ENCODE measurements around the gene CCDC148. TPM values are rescaled to one million over a fixed set of nuclear protein-coding genes. Genes with fewer than 3 reads are reported as not detected.

The CCDC148 gene
- total RNA-seq, 1 donor from 2014 or later = 2.4 TPM

GRCh38 chr2:158251356-158251755, 205.2 kb downstream of the CCDC148 start:
- Mint-ChIP-seq H3K4me1 (ENCODE audit: low read depth, unreplicated experiment) (no peaks in the 10 kb centered on the region), H3K9me3 (ENCODE audit: unreplicated experiment) (no peaks in the 10 kb centered on the region), H3K4me3 (ENCODE audit: unreplicated experiment) (no peak overlapping the region), H3K36me3 (ENCODE audit: low read depth, unreplicated experiment) (no peaks in the 10 kb centered on the region), H3K27ac (ENCODE audit: unreplicated experiment) (no peak overlapping the region), H3K27me3 (ENCODE audit: low read depth, unreplicated experiment) (no peaks in the 10 kb centered on the region)
- Histone ChIP-seq H3K9me3 (ENCODE audit: insufficient read depth, low read depth, low read length) (no peaks in the 10 kb centered on the region), H3K27me3 (ENCODE audit: insufficient read depth, low read length) (no peaks in the 10 kb centered on the region), H3K4me1 (ENCODE audit: insufficient read depth, low read length) (no peaks in the 10 kb centered on the region), H3K27ac (ENCODE audit: low read depth, low read length) (no peak overlapping the region), H3K4me2 (ENCODE audit: low read length) (no peak overlapping the region), H3K9ac (ENCODE audit: low read length) (no peak overlapping the region), H2AFZ (ENCODE audit: low read depth, low read length) (no peak overlapping the region), H3K4me3 (ENCODE audit: insufficient read depth, low read depth, low read length) (no peak overlapping the region), H3K36me3 (ENCODE audit: insufficient read depth, low read length) (no peaks in the 10 kb centered on the region), H4K20me1 (ENCODE audit: insufficient read depth, low read length) (no peaks in the 10 kb centered on the region), H3K79me2 (ENCODE audit: insufficient read depth, low read length) (no peaks in the 10 kb centered on the region)
- FAIRE-seq (no peak), DNase-seq (ENCODE audit: low read depth) (no peak)
- no peak for TF ChIP-seq EZH2 (IDR thresholded peaks at IDR 0.05; ENCODE audit: insufficient read depth, low read length)
- no peak for TF ChIP-seq CTCF (IDR thresholded peaks at IDR 0.05; ENCODE audit: insufficient read depth, low read depth, low read length)

GRCh38 chr2:158243392-158243791, 213.2 kb downstream of the CCDC148 start:
- Mint-ChIP-seq H3K36me3 (ENCODE audit: low read depth, unreplicated experiment) (peaks cover 1% of the 10 kb centered on the region), H3K27me3 (ENCODE audit: low read depth, unreplicated experiment) (peaks cover 5% of the 10 kb centered on the region)

More at GRCh38 chr2:158243392-158243791, 213.2 kb downstream of the CCDC148 start:
- Histone ChIP-seq H3K79me2 (ENCODE audit: insufficient read depth, low read length) (no peaks in the 10 kb centered on the region), H3K27me3 (ENCODE audit: insufficient read depth, low read length) (no peaks in the 10 kb centered on the region), H3K4me3 (ENCODE audit: insufficient read depth, low read depth, low read length) (no peak overlapping the region), H3K9ac (ENCODE audit: low read length) (no peak overlapping the region), H3K4me1 (ENCODE audit: insufficient read depth, low read length) (no peaks in the 10 kb centered on the region), H3K27ac (ENCODE audit: low read depth, low read length) (no peak overlapping the region), H2AFZ (ENCODE audit: low read depth, low read length) (no peak overlapping the region), H4K20me1 (ENCODE audit: insufficient read depth, low read length) (no peaks in the 10 kb centered on the region), H3K4me2 (ENCODE audit: low read length) (no peak overlapping the region), H3K36me3 (ENCODE audit: insufficient read depth, low read length) (no peaks in the 10 kb centered on the region), H3K9me3 (ENCODE audit: insufficient read depth, low read depth, low read length) (no peaks in the 10 kb centered on the region)
- Mint-ChIP-seq H3K9me3 (ENCODE audit: unreplicated experiment) (no peaks in the 10 kb centered on the region), H3K4me3 (ENCODE audit: unreplicated experiment) (no peak overlapping the region), H3K4me1 (ENCODE audit: low read depth, unreplicated experiment) (no peaks in the 10 kb centered on the region), H3K27ac (ENCODE audit: unreplicated experiment) (no peak overlapping the region)
- FAIRE-seq = no peak
- TF ChIP-seq CTCF (IDR thresholded peaks at IDR 0.05; ENCODE audit: insufficient read depth, low read depth, low read length) (no peak), EZH2 (IDR thresholded peaks at IDR 0.05; ENCODE audit: insufficient read depth, low read length) (no peak)
- no peak for DNase-seq (ENCODE audit: low read depth)
